ENCODE measurements around the gene SGPL1. TPM values are rescaled to one million over a fixed set of nuclear protein-coding genes. Genes with fewer than 3 reads are reported as not detected.

The SGPL1 gene
- total RNA-seq, 6 experiments from 2014 or later: 33.2 to 50.1 (median 38.0) TPM

DNA sequence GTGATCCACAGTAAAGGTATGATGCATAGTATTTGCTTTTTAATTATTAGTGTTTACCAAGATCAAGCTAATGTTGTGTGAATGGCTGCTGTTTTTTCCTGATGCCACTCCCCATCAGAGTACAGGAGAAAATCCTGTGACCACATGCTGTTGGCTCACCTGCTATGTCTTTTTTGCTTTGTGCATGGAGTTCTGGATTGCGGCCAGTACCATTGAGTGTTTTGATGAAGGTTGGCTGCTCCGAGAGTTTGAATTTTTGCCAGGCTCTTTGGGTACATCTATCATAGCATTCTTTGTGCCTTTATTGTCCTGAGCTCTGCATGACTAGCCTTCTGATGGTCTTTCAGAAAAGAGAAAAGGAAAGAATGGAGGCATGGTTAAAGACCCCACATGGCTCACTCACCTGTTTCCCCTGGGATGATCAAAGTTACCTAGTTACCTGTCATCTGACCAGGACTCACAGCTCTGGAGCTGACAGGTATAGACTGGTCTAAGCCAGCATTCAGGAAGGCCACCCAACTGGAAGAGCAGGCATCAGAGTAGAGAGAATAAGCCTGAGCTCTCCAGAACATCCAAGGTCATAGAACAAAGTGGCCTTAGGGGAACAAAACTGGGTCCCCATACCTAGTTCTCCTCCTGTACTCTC, 11.8 kb upstream of the SGPL1 start:
- intact Hi-C loops (cut with DNase I): no loop called here
- 80% methylated on average over 2 of the region's 2 CpGs for WGBS (ENCODE audit: insufficient coverage, low coverage, low lambda C conversion rate, missing lambda C conversion rate)
- ATAC-seq: no peak

GRCh38 chr10:70804421-70804808, 11.3 kb upstream of the SGPL1 start:
- intact Hi-C loops (cut with DNase I): no loop called here
- Histone ChIP-seq H3K36me3 (no peaks in the 10 kb centered on the region), H3K4me3 (no peak overlapping the region), H3K27me3 (no peaks in the 10 kb centered on the region), H3K4me1 (no peaks in the 10 kb centered on the region), H3K27ac (no peak overlapping the region), H3K9me3 (no peaks in the 10 kb centered on the region)
- ATAC-seq (peak in 1 of 4 donors; percentile 85), DNase-seq (no peak)
- 51% methylated on average over 2 of the region's 2 CpGs for WGBS (ENCODE audit: insufficient coverage, low coverage, low lambda C conversion rate, missing lambda C conversion rate)
- no peak for TF ChIP-seq POLR2A (IDR thresholded peaks at IDR 0.05)
- TF ChIP-seq, protein P1, sequence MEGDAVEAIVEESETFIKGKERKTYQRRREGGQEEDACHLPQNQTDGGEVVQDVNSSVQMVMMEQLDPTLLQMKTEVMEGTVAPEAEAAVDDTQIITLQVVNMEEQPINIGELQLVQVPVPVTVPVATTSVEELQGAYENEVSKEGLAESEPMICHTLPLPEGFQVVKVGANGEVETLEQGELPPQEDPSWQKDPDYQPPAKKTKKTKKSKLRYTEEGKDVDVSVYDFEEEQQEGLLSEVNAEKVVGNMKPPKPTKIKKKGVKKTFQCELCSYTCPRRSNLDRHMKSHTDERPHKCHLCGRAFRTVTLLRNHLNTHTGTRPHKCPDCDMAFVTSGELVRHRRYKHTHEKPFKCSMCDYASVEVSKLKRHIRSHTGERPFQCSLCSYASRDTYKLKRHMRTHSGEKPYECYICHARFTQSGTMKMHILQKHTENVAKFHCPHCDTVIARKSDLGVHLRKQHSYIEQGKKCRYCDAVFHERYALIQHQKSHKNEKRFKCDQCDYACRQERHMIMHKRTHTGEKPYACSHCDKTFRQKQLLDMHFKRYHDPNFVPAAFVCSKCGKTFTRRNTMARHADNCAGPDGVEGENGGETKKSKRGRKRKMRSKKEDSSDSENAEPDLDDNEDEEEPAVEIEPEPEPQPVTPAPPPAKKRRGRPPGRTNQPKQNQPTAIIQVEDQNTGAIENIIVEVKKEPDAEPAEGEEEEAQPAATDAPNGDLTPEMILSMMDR (IDR thresholded peaks at IDR 0.05): no peak

More for the DNA sequence above, 11.8 kb upstream of the SGPL1 start:
- Histone ChIP-seq H3K4me1 (no peaks in the 10 kb centered on the region), H3K9me3 (no peaks in the 10 kb centered on the region), H3K27me3 (no peaks in the 10 kb centered on the region), H3K4me3 (no peak overlapping the region), H3K36me3 (no peaks in the 10 kb centered on the region), H3K27ac (no peak overlapping the region)
- TF ChIP-seq POLR2A (IDR thresholded peaks at IDR 0.05): no peak
- TF ChIP-seq, protein P1 (IDR thresholded peaks at IDR 0.05): no peak
- DNase-seq: no peak

GRCh38 chr10:70805619-70806215, 10.0 kb upstream of the SGPL1 start:
- ATAC-seq (peak in 2 of 4 donors; percentile 29 to 75), DNase-seq (no peak)
- WGBS (ENCODE audit: insufficient coverage, low coverage, low lambda C conversion rate, missing lambda C conversion rate): 90% methylated on average over 2 of the region's 3 CpGs
- no peak overlapping the region for H3K27ac ChIP-seq
- TF ChIP-seq, protein P1 (IDR thresholded peaks at IDR 0.05): no peak
- TF ChIP-seq POLR2A (IDR thresholded peaks at IDR 0.05): no peak
- H3K9me3 ChIP-seq: no peaks in the 10 kb centered on the region
- H3K36me3 ChIP-seq: no peaks in the 10 kb centered on the region
- no peak overlapping the region for H3K4me3 ChIP-seq
- H3K27me3 ChIP-seq: no peaks in the 10 kb centered on the region
- no peaks in the 10 kb centered on the region for H3K4me1 ChIP-seq
- intact Hi-C loops (cut with DNase I): no loop called here

DNA sequence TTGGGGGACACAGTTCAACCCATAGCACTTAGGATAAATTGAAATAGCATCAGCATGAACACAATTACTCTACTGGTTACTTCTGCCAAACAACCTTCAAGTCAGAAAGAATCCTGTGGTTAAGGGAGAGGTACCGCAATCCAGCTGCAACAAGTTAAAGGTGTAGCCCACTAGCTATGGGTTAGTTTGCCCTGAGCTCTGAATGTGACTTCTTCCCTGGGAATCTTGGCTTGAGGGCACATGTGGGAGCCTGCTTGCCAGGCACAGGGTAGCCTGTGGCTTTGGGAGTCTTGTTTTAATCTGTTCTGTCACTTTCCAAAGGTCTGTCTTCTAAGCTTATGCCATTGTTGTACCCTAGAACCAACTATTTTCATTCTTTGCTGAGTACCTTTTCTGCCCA, 8.9 kb upstream of the SGPL1 start:
- intact Hi-C loops (cut with DNase I): no loop called here
- no peak overlapping the region for H3K27ac ChIP-seq
- ATAC-seq (no peak), DNase-seq (no peak)
- H3K27me3 ChIP-seq: no peaks in the 10 kb centered on the region
- no peaks in the 10 kb centered on the region for H3K36me3 ChIP-seq
- H3K4me3 ChIP-seq: no peak overlapping the region
- TF ChIP-seq POLR2A (IDR thresholded peaks at IDR 0.05): no peak
- TF ChIP-seq, protein P1 (IDR thresholded peaks at IDR 0.05): no peak
- 100% methylated on average over 1 of the region's 1 CpG for WGBS (ENCODE audit: insufficient coverage, low coverage, low lambda C conversion rate, missing lambda C conversion rate)
- H3K4me1 ChIP-seq: no peaks in the 10 kb centered on the region
- H3K9me3 ChIP-seq: no peaks in the 10 kb centered on the region
